Left renal cortex interstitium (tissue), 4 donors: Measurements from ENCODE around the gene NUAK1. TPM values are rescaled to one million over a fixed set of nuclear protein-coding genes. Genes with fewer than 3 reads are reported as not detected.

Source experiments
- DNase-seq, 4 donors: peaks; one replicate each; pipeline ENCODE4 v3.0.0-alpha.2; 2013; ENCODE audit warnings: low read depth in 4 of 4, low spot score in 2 of 4, missing footprints in 1 of 4
- polyA plus RNA-seq, 4 donors: library from polyadenylated mRNA; unstranded; fragments of 120-200 nt; gene quantifications; one replicate each; pipeline ENCODE4 v1.2.1, GENCODE V29; 2013; ENCODE audit not compliant: insufficient read length in 4 of 4

Gene NUAK1
- polyA plus RNA-seq, 4 donors = 9.3 to 10.7 (median 10.1) TPM

DNA sequence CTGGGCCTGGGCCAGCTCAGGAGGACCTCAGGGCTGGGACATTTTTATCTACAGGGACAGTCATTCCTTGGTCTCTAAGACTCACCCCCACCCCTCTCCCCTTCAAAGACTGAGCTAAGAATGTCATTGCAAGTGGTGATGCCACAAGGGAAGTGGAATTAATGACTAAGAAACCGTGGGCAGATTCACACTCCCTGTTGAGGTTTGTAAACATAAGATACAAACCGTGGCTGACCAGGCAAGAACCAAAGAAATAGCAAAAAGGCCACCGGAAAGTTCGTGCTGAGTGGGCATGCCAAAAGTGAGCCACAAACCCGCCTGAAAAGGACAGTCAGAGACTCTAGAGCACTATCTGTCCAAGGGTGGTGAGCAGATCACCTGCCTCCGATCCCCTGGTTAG, 25.7 kb downstream of the NUAK1 start:
- no peak for DNase-seq

DNA sequence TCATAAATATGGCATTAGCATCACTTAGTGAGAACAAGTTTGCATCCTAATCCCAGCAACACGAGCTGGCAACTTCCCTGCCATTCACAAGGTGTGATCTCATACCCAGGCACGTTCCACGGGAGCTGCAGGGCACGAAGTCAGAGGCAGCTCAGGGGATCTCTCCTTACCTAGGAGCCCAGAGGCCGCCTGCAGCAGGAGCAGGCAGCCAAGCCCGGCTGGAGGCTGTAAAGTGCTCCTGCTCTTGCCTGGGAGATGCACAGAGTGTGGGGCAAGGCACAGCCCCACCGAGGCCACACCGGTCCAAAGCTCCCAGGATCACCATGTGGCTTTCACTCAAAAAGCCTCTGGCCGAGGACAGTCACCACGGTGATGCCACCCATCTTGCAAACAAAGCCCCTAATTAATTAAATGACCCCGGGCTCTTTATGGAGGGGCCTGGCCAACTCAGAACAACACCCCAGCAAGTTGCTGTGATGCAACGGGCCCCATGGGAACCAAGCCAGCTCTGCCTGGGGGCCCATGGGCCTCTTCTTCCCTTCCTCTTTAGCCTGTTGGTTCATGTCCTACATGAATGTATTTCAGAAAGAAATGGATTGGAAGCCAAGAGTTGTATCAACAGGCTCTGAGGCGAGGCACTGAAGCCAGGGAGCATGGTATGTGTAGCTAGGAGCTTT, 26.5 kb downstream of the NUAK1 start:
- DNase-seq = no peak

DNA sequence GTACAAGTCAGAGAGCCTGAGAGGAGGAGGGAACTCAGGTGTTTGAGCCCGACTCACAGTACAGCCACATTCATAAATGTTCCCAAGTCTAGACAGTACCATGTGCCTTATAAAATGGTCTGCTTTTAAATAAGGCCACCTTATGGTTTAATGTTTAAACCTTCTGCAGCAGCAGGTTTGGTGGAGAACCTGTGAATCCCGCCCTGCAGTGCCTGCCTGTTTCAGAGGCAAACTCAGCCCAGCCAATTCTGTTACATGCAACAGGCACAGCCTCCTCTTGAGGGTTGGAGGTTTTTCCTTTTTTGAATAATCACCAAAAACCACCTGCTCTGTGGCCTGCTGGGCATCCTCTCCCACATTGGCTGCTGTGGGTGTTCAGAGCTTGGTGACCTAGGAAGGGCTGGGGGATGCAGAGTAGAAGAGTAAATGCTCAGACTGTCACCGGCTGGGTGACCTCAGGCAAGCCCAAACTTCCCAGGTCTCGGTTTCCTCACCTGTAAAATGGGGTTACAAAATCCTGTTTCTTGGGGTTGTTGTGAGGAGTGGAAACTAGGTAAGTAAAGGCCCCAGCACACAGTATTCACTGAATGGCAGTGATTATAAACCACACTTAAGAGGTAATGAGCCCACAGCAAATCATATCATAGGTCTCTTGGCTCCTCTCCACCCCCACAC, 28.0 kb downstream of the NUAK1 start:
- DNase-seq = no peak

DNA sequence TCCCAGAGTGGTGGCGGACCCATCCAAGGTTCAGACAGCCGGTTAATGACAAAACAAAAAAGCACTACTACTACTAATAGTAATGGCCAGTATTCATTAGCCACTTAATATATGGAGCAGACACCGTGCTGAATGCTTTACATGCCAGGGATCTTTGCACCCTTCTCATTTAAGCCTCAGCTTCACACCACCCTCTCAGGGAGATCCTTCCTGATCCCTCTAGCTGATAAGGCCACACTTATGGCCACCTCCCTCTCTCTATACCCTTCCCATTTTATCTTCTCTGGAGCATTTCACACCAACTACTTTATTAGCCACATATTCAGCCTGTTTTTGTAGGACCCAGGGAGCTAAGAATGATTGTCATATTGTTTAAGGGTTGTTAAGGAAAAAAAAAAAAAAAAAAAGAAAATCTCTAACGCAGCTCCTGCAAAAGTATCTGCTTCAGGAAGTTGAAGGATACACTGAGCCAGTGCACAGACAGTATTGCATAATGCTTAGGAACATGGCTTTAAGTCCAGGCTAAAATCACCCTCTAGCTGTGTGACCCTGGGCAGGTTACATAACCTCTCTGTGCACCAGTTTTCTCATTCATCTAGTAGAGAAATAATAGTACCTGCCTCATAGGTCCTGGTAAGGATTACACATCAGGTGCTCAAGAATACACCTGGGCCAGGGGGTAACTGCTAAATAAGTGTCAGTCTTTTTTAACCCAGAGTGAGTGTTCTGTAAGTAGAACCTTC, 29.4 kb downstream of the NUAK1 start:
- no peak for DNase-seq

DNA sequence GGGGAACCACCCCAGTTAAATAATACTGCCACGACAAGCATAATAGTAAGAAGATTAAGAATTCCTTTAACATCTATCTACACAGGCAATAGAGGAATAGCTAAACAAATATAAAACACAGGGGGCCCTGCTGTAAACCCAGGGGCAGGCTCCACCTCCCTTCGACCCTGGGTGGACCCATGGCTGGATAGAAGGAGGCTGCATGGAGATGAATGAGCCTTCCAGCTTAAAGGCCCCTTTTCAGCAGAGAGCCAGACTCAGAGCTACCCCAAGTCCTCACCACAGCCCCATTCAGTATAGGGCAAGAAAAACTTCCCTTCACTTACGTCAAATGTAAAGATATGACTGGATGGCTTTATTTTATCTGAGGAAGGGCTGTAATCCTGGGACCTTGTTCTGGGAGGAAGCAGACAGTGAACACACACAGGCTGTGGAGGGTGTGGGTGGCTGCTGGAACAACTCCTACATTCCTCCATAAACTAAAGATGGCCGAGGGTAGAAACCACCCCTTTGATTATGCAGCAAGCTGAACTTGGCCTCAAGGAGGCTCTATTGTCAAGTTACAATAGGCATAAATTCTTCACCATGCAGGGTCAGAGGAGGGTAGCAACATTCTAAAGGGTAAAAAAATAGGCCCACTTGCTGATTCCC, 30.4 kb downstream of the NUAK1 start:
- DNase-seq = no peak

DNA sequence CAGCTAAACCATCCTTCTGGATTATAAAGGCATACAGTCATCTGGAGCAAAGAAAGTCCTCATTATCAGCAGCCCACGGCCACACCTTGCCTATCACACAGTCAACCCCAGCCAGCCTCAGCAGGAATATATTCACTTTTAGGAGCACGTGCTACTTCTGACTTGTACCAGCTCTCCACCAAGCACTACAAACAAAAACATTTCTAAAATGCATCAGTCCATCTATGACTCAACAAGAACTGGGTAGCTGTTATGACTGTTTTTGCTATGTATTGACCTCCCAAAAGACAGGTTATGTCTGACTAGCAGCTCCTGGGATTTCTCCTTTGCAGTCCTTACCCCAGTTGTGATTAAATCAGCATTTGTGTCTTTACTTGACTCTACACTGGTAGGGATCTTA, 31.2 kb downstream of the NUAK1 start:
- no peak for DNase-seq

DNA sequence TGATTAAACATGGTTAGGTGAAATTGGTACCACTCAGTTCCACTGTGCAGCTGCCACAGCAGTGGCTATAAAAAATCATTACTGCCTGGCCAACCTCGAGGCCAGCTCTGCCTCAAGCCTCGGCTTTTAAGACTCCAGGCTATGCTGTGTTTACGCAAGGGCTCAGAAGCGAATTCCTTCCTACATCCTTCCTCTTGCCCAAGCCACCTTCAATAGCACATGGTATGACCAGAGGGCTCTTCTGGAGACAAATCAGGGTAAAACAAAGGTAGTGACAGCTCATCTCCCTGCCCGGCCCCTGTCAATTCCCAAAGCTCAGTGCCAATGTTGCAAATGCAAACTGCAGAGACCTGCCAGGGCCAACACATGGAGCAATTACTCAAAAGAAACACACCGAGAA, 31.9 kb downstream of the NUAK1 start:
- no peak for DNase-seq

DNA sequence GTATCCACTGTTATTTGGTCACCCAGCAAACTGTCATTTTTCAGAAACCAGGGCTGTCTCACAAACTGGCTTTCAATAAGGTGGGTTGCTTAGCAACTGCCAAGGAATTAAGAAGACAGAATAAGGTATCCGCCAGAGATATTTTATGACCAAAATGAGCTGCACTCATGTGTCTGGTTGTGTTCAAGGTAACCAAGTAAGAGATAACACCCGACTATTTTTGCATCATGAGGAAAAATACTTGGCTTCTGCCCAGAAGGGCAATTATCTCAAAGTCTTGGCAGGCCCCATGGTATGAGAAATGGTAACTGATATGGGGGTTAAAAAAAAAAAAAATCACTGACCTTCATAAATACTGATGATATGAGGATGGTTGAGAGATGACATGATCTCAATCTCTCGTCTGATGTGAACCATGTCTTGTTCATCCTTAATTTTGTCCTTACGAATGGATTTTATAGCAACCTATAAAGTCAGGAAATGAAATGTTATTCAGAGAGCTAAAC, 32.6 kb downstream of the NUAK1 start:
- DNase-seq = no peak

DNA sequence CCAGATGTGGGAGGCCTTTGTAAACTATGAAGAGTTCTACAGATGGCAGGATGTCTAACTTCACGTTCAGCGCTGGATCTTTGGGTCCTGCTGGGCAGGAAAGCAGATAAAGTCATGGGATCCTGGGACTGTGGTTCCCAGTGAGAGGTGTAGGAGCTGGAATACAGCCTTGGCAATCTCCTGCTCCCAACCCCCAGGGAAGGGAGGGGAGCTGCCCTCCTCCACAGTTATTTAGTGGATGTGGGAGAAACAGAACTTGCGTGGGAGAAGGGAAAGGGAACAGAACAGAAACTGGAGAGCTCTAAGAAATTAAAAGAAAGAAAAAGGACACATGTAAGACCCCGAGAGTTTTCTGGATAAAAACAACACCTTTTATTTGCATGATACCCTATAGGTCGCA, 37.0 kb downstream of the NUAK1 start:
- DNase-seq = no peak

DNA sequence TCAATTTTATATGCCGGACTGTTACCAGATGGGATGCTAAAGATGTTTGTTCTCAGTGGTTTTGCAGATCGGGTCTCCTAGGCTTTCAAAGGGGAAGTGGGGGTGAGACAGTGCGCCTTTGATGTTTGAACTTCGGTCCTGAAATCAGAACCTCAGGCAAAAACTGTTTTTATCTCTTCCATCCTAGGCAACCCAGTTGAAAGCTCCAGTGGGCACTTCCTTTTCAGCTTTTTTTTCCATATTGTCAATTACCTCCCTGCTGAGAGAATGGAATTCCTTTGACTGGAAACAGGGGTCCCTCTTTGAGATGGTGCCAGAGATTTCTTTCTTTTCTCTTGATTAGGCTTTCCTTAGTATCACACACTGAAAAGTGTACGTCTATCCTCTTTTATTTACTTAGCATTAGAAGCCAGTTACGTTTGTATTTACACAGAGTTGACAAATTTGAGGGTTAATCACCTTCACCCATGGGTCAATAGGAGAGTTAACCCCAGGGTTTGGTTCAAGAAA, 40.0 kb downstream of the NUAK1 start:
- no peak for DNase-seq

DNA sequence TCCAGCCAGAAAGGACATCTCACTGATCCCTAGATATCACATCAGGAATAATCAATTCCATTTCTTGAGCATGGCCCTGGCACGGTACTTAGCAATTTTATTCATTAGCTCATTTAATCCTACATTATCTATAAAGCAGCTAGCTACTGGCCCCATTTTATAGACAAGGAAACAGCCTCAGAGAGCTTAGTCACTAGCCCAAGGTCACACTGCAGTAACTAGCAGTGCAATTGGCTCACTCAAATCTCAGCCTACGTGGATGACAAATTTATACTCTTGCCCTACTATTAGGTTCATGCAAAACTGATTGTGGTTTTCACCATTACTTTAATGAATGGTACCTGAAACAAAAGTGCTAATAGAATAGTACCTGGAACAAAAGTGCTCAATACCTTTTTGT, 41.7 kb downstream of the NUAK1 start:
- DNase-seq = no peak

DNA sequence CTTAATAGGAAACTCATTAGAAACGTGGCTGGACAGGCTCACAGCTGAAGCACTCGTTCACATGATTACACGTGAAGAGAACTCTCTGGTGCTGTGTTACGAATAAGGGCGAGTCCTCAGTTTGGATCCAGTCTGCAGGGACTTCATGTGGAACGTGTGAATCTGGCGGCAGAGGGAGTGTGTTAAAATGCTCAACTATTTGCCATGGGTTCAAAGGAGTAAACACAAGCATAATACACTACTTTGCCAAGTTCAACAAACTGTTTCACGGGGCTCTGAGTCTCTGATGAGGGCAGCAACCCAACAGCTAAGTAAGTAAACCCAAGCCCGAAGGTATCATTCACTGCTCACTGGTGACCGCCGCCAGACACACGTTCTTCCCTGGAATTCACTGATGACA, 42.4 kb downstream of the NUAK1 start:
- DNase-seq = peak in 1 of 4 donors; percentile 72

DNA sequence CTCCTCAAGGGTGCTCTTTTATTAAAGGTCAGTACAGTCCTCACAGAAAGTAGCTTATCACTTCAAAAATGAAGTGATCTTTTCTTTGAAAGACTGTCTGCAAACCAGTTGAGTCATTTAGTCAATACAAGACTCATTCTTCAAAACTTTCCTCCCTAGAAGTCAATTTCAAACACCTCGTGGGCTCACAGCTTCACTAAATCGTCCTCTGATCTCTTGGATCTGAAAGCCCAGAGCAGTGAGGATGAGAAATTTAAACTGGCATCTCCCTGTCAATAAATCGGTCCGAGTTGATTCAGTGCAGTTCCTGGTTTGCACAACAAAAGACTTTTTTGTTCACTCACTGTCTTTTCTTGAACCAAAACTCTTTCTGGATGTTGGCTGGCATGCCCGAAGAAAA, 44.5 kb downstream of the NUAK1 start:
- no peak for DNase-seq

DNA sequence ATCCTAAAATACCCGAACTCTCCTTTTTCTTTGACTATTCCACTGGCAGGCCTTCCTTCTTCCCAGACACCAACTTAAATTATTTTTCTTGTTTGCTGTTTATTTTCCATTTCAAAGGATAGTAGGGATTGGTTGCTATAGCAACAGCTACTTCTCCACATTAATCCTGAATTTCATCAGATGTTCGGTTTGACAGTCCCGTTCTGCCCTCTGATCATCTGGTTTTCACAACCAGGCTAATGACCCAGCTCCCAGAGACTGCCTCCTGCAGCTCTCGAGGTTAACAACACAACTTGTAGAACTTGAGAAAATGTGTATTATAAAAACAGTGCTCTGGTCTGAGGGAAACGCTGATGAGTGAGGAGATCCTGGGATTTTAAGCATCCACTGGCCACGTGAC, 45.5 kb downstream of the NUAK1 start:
- no peak for DNase-seq

DNA sequence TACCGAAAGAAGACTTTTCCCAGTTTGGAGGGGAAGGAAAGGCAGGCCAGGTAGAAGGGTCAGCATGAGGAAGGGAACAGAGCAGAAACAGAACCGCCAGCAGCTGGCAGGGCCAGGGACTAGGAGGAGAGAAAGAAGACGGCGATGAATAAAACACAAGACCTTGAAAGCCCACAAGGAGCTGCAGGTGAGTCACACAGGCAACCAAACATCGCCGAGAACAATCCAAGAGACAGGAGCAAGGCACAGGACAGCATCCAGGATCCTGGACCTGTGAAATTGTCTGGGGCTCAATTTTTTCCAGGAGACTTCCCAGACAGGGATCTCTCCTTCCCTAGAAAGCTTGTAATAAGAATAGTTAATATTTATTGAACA, 47.3 kb downstream of the NUAK1 start:
- DNase-seq = no peak

DNA sequence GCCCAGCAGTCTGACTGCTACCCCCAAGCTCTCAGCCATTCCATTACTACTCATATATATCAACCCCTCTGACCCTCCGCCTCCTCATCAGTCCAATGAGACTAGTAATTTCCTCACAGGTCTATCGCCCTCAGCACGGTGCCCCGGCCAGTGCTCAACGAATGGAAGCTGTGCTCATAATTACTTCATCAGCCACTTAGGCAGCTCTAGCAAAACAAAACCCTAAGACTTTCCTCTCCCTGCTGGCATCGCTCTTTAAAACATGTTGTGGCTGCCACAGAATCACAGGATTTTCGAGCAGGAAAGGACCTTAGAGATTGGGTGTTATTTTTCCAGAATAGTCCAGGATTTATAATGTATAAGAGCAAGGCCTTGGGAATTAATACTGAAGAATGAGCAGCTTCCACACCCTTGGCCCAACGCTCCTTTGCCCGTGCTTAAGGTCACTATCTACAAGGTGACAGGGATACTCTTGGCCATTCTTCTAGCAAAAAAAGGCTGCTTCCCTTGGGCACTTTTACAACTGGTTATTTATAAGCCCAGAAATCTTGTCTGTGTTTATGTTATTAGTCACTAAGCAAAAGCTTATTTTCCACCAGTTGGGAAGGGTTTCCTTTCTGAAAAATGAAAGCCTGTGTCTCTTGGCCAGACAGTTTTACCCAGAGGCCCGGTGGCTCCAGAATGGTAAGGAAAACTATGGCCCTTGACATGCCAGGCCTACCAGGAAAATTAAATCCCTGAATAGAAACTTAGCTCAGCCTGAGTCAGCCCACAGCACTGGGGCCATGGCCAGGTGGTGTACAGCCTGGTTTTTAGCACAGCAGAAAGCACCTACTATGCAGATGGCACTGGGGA, 47.9 kb downstream of the NUAK1 start:
- DNase-seq = no peak

DNA sequence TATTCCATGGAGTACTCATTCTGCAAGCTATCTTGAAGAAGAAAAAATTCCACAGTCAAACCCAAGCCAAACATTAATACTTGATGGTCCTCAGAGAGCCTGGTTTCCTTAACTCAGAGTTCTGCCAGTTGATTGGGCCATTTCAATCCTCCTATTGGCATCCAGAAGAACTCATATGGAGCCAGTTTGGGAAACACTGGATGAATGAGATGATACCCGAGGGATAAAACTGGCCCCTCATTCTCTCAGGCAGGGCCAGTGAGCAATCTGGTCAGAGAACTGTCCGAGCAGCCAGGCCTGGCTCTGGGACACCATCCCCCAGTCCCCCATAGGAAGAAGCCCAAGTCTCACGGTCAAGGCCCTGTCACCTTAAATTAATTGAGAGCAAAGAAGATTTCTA, 48.8 kb downstream of the NUAK1 start:
- no peak for DNase-seq

DNA sequence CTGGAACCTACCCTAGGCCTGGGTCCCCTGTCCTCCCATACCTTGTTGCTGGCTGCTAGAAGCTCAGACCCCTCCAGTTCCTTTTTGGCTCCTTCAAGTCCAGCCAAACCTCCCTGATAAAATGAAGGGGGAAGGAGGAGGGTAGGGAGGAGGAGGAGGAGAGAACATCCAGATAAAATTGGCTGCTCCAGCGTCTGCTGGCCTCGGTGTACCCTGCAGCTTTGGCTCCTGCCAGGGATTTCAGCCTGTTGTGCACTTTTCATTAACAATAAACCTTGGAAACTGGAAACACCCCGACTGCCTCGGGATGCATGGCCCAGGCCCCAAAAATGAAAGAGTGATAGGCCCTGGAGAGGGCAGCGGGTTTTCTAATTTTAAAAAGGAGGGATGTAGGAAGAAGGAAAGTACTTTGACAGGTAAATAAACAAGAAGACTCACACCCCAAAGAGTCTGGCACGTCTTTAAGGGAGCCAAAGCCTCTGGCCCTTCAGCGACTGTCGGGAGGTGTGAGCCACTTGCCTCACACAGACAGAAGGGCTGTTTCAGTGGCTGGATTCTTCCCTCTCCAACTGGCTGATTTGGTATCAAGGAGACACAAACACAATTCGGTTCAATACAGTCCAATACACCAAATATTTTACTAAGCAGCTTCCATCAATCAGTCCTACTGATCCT, 49.8 kb downstream of the NUAK1 start:
- no peak for DNase-seq

DNA sequence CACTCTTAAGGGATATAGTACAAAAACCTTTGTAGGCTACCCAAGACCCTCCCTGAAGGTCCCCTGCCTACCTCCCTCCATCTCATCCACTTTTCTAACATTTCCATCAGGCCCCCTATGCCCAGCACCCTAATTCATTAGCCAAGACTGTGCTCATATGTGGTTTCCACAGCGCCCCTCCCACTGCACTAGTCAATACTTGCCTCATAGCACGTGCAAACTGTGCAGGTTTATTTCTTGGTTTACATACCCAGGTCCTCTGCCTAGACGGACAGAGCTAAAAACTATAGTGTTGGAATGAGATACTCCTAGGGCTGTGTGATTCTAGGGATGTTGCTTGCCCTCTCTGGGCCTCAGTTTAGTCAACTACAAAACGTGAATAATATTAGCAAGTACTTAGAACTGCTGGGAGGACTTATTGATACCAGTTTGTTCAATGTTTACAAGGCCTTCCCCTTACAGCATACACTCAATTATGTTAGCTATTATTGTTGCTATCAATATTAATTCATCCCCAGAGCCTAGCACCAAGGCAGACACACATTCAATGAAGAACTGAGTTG, 50.4 kb downstream of the NUAK1 start:
- DNase-seq = no peak
